Small intestine (tissue), 7 donors: ENCODE data around the gene FRS2. TPM values are rescaled to one million over a fixed set of nuclear protein-coding genes. Genes with fewer than 3 reads are reported as not detected.

Source experiments
- DNase-seq, 2 donors: peaks; one replicate each; pipeline versions ENCODE4 v3.0.0 to v3.0.0-alpha.2; 2013
- FAIRE-seq: peaks from 2 replicates; lab custom pipeline; 2012; peaks lifted over from hg19 to GRCh38; lab: Jason Lieb, UNC
- H3K27ac ChIP-seq, 3 donors: one replicate each; pipeline ENCODE4 v1.5.1; 2013; ENCODE audit warnings: low read length in 2 of 3, mild to moderate bottlenecking in 2 of 3, control low read depth in 1 of 3, inconsistent platforms in 1 of 3, low read depth in 1 of 3, moderate library complexity in 1 of 3
- H3K27me3 ChIP-seq, 3 donors: one replicate each; pipeline ENCODE4 v1.6.1; 2013; ENCODE audit warnings: low read length in 3 of 3, inconsistent platforms in 1 of 3; ENCODE audit not compliant: control insufficient read depth in 3 of 3, insufficient read depth in 3 of 3
- H3K36me3 ChIP-seq, 3 donors: one replicate each; pipeline ENCODE4 v1.6.1; 2013; ENCODE audit warnings: low read length in 3 of 3, inconsistent platforms in 1 of 3, low read depth in 1 of 3, mild to moderate bottlenecking in 1 of 3, moderate library complexity in 1 of 3; ENCODE audit not compliant: control insufficient read depth in 3 of 3, insufficient read depth in 2 of 3
- H3K4me1 ChIP-seq, 3 donors: one replicate each; pipeline ENCODE4 v1.6.1; 2013; ENCODE audit warnings: low read length in 2 of 3, inconsistent platforms in 1 of 3, low read depth in 1 of 3, mild to moderate bottlenecking in 1 of 3, moderate library complexity in 1 of 3; ENCODE audit not compliant: control insufficient read depth in 3 of 3, insufficient read depth in 2 of 3
- H3K4me3 ChIP-seq, 3 donors: one replicate each; pipeline ENCODE4 v1.5.1; 2013; ENCODE audit warnings: low read length in 3 of 3, control low read depth in 1 of 3, inconsistent platforms in 1 of 3, low read depth in 1 of 3, mild to moderate bottlenecking in 1 of 3, moderate library complexity in 1 of 3
- H3K9me3 ChIP-seq, 2 donors: one replicate each; pipeline ENCODE4 v1.6.1; 2013; ENCODE audit warnings: low read depth in 1 of 2, low read length in 1 of 2; ENCODE audit not compliant: control insufficient read depth in 2 of 2, insufficient read depth in 1 of 2
- WGBS, 3 donors: extraction: QIAGEN DNeasy Blood & Tissue Kit; methylation state at CpG; one replicate each; pipeline ENCODE4 v1.1.7; 2013; 5-methylcytosine and 5-hydroxymethylcytosine counted together
- polyA plus RNA-seq, 4 donors: library from polyadenylated mRNA; stranded (reverse) in 3 of 4; unstranded in 1 of 4; fragments of 200-250 nt in 3 of 4; fragments of 120-200 nt in 1 of 4; gene quantifications; one replicate each; pipeline versions ENCODE4 v1.2.1 to v1.2.3, GENCODE V29; 2013
- donor health status: healthy with polysubstance abuse.
- donor health status: control.
- donor health status: control.
- donor health status: Bipolar disorder and iron deficiency.
- donor health status: healthy.

Gene FRS2
- polyA plus RNA-seq, 4 donors = 5.9 to 30.3 (median 9.3) TPM

DNA sequence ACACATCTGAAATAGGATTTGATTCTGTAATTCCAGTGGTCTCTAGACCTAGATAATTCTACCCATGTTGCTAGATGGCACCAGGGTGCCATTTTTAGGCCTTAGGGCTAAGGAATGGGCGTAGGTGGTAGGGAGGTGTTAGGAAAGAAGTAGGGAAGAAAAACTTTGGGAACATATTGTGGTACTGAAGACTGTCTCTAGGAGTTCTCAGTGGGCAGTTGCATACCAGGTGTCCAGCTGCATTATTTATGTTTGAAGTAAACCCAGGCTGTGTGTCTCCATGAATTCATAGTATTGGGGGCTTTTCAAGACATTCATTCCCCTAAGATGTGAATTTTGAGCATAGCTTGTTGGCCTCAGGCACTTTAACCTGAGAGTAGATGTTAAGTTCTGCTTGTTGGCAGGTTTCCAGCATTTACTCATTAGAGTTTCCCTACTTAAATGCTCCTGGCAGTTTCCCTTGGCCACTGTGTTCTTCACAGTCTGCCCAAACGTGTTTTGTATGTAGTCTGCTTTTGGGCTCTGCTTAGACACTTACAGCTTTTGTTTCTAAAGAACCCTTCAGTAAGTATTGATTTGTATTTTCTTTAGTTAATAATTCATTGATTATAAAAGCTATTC is 83.5 kb downstream of the FRS2 start:
- 48 to 58% (median 50%) methylated on average over 2 of the region's 2 CpGs for WGBS, 3 donors
- Histone ChIP-seq H3K36me3 (peaks cover 0 to 9% (median 0%) of the 10 kb centered on the region in 3 donors), H3K9me3 (no peaks in the 10 kb centered on the region), H3K27ac (no peak overlapping the region), H3K4me3 (no peak overlapping the region), H3K27me3 (no peaks in the 10 kb centered on the region), H3K4me1 (no peaks in the 10 kb centered on the region)
- DNase-seq (peak; percentile 31 to 33), FAIRE-seq (no peak)

GRCh38 chr12:69555461-69555860 is 85.3 kb downstream of the FRS2 start:
- Histone ChIP-seq H3K4me3 (no peak overlapping the region), H3K9me3 (no peaks in the 10 kb centered on the region), H3K36me3 (peaks cover 0 to 9% (median 0%) of the 10 kb centered on the region in 3 donors), H3K4me1 (no peaks in the 10 kb centered on the region), H3K27me3 (no peaks in the 10 kb centered on the region), H3K27ac (no peak overlapping the region)
- 82 to 83% (median 82%) methylated on average over 6 of the region's 6 CpGs for WGBS, 3 donors
- DNase-seq (no peak), FAIRE-seq (no peak)

DNA sequence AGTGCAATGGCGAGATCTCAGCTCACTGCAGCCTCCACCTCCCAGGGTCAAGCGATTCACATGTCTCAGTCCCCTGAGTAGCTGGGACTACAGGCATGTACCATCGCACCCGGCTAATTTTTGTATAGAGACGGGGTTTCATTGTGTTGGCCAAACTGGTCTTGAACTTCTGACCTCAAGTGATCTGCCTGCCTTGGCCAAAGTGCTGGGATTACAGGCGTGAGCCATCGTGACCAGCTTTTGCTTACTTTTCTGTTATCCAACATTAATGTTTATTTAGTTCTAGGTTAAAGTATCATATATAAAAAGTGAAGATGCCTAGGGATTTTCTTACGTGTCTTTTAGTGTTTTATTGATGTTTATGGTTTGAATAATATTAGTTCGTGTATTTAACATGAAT is 86.2 kb downstream of the FRS2 start:
- Histone ChIP-seq H3K4me3 (no peak overlapping the region), H3K27ac (no peak overlapping the region), H3K9me3 (no peaks in the 10 kb centered on the region), H3K4me1 (no peaks in the 10 kb centered on the region), H3K36me3 (peaks cover 0 to 7% (median 0%) of the 10 kb centered on the region in 3 donors), H3K27me3 (no peaks in the 10 kb centered on the region)
- DNase-seq (no peak), FAIRE-seq (peak; percentile 33)
- 84 to 88% (median 85%) methylated on average over 9 of the region's 9 CpGs for WGBS, 3 donors

GRCh38 chr12:69563166-69563762 is 93.1 kb downstream of the FRS2 start:
- H3K27ac ChIP-seq = no peak overlapping the region
- no peaks in the 10 kb centered on the region for H3K4me1 ChIP-seq
- H3K4me3 ChIP-seq = no peak overlapping the region
- no peaks in the 10 kb centered on the region for H3K9me3 ChIP-seq
- WGBS, 3 donors = 94 to 98% (median 95%) methylated on average over 2 of the region's 2 CpGs
- H3K36me3 ChIP-seq = peaks cover 2 to 9% (median 7%) of the 10 kb centered on the region in 3 donors
- no peaks in the 10 kb centered on the region for H3K27me3 ChIP-seq
- FAIRE-seq (no peak), DNase-seq (no peak)

DNA sequence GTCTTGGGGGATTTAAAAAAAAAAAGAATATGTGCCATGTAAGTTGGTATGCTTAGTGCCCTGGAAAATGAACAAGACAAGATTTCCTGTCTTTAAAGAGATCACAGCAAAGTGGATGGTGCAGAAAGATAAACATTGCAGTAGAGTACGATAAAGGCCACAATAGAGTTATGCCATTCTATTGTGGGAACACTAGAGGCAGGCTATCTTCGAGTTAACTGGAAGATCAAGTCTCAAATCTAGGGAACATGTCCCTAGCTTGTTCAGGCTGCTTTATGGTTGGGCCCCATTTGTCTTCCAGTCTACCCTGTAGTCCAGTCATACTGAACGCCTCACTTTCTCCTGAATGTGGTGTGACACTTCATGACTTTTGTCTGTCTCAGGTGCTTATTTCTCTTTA is 96.4 kb downstream of the FRS2 start:
- no peak overlapping the region for H3K4me3 ChIP-seq
- no peak for FAIRE-seq
- no peak overlapping the region for H3K27ac ChIP-seq
- no peak for DNase-seq
- 80 to 90% (median 87%) methylated on average over 3 of the region's 3 CpGs for WGBS, 3 donors
- H3K4me1 ChIP-seq = no peaks in the 10 kb centered on the region
- H3K27me3 ChIP-seq = no peaks in the 10 kb centered on the region
- H3K9me3 ChIP-seq = no peaks in the 10 kb centered on the region
- peaks cover 2 to 11% (median 9%) of the 10 kb centered on the region in 3 donors for H3K36me3 ChIP-seq

GRCh38 chr12:69569236-69569635 is 99.0 kb downstream of the FRS2 start:
- WGBS, 3 donors = 56 to 85% (median 80%) methylated on average over 4 of the region's 4 CpGs
- peaks cover 3 to 22% (median 10%) of the 10 kb centered on the region in 3 donors for H3K36me3 ChIP-seq
- H3K27ac ChIP-seq = peak overlapping the region in 1 of 3 donors; percentile 11
- no peak overlapping the region for H3K4me3 ChIP-seq
- FAIRE-seq (no peak), DNase-seq (no peak)
- no peaks in the 10 kb centered on the region for H3K9me3 ChIP-seq
- H3K27me3 ChIP-seq = no peaks in the 10 kb centered on the region
- no peaks in the 10 kb centered on the region for H3K4me1 ChIP-seq

DNA sequence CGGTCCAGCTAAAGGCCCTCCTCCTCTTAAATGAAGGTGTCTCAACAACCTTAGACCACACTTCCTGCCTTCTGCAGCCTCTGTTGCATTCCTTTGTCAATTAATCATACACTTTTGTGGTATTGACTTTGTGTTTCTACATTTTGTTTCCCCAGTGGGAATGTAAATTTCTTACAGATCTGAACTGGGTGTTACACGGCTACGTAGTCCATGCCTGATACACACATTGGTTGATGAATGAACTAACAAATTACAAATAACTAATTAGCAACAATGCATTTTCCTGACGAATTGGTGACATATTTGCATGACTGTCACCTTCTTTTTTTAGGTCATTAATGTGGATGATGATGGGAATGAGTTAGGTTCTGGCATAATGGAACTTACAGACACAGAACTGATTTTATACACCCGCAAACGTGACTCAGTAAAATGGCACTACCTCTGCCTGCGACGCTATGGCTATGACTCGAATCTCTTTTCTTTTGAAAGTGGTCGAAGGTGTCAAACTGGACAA is 99.9 kb downstream of the FRS2 start:
- H3K4me3 ChIP-seq = no peak overlapping the region
- no peaks in the 10 kb centered on the region for H3K4me1 ChIP-seq
- H3K27me3 ChIP-seq = no peaks in the 10 kb centered on the region
- H3K9me3 ChIP-seq = no peaks in the 10 kb centered on the region
- 91 to 94% (median 92%) methylated on average over 10 of the region's 10 CpGs for WGBS, 3 donors
- H3K27ac ChIP-seq = no peak overlapping the region
- no peak for DNase-seq
- H3K36me3 ChIP-seq = peaks cover 7 to 25% (median 13%) of the 10 kb centered on the region in 3 donors
- no peak for FAIRE-seq

DNA sequence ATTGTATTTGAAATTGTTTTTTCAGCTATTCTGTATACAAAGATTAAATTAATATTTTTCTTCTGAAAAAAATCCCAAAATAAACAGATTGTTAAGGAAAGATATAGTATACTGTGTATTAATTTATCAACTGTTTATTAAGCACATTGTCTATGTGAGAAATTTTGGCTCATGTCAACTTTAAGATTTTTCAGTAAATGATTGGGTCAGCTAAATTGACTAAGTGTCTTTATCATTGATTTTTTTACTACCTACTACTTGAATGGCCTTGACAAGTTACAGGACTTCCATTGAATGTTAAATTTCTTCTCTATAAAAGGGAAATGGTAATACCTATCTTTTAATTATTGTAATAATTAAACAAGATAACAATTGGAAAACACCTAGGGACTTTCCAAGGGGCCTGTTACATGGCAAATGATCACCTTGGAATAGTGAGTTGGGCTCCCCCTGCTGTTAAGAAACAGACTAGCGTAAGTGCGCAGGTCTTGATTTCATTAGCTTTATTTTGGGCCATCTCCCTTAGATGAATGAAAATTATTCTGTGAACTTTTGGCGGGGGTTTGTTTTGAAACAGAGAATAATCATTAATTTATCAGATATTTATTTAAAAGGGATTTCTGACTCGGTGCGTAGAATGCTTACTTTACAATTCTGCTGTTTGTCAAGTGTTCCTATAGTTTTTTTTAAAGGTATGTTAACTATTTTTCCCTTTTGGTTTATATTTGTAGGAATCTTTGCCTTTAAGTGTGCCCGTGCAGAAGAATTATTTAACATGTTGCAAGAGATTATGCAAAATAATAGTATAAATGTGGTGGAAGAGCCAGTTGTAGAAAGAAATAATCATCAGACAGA is 100.6 kb downstream of the FRS2 start:
- H3K27ac ChIP-seq = no peak overlapping the region
- H3K4me3 ChIP-seq = no peak overlapping the region
- no peaks in the 10 kb centered on the region for H3K9me3 ChIP-seq
- peak; percentile 69 to 76 for DNase-seq
- no peaks in the 10 kb centered on the region for H3K27me3 ChIP-seq
- no peaks in the 10 kb centered on the region for H3K4me1 ChIP-seq
- no peak for FAIRE-seq
- H3K36me3 ChIP-seq = peaks cover 7 to 27% (median 13%) of the 10 kb centered on the region in 3 donors
- 41 to 50% (median 49%) methylated on average over 6 of the region's 6 CpGs for WGBS, 3 donors
